ENCODE data around the gene SEPTIN10.

Gene SEPTIN10

DNA sequence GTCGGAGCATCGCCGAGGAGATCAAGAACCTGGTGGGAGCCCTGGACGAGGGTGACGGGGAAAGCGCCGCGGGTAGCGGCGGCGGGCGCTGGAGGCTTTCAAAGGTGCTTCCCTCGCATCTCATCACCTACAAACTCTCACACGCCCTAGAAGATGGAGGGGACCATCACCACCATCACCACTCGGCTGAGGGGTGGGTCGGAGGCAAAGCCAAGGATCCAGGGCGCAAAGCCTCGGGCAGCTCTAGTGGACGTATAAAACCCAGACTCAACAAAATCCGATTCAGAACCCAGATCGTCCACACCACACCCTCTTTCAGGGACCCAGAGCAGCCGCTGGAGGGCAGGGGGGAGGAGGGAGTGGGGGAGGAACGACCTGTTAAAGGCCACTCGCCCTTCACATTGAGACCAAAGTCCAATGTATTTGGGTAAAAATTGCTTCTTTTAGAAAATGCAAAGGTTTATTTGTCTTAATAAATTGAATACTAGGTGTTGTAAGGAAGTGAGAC, 1.9 kb upstream of the SEPTIN10 start:
- Histone ChIP-seq H3K27ac (ENCODE audit: extremely low read depth, low read depth, low read length) (no peak overlapping the region), H3K9me3 (ENCODE audit: control insufficient read depth, insufficient read depth, low read depth, low read length) (no peaks in the 10 kb centered on the region), H3K4me3 (ENCODE audit: low read depth, low read length) (peak overlapping the region; percentile 62), H3K36me3 (ENCODE audit: control insufficient read depth in 2 of 2, insufficient read depth in 1 of 2, low read length in 2 of 2) (no peaks in the 10 kb centered on the region), H3K4me1 (ENCODE audit: control insufficient read depth, insufficient read depth, low read length) (peaks cover 7% of the 10 kb centered on the region)
- POLR2A ChIA-PET = interaction anchor here (1.0 to 2.5 kb wide), 2 partner anchors 10 to 48 kb away, joined by 3 to 18 read pairs; no protein-coding TSS in a partner anchor
- CTCF ChIA-PET = interaction anchor here (1.3 kb wide), 1 partner anchor 81 kb away, joined by 4 read pairs; no protein-coding TSS in a partner anchor
- TF ChIP-seq KLF16 (tag by site-specific recombination; IDR thresholded peaks at IDR 0.05) (0 out of 2 replicates have a peak, but pooled peaks have one; percentile 32), ZFP37 (tag by site-specific recombination; IDR thresholded peaks at IDR 0.05) (no peak), ZBTB17 (tag by site-specific recombination; IDR thresholded peaks at IDR 0.05) (peak; percentile 40)
- TF ChIP-seq, protein P1, sequence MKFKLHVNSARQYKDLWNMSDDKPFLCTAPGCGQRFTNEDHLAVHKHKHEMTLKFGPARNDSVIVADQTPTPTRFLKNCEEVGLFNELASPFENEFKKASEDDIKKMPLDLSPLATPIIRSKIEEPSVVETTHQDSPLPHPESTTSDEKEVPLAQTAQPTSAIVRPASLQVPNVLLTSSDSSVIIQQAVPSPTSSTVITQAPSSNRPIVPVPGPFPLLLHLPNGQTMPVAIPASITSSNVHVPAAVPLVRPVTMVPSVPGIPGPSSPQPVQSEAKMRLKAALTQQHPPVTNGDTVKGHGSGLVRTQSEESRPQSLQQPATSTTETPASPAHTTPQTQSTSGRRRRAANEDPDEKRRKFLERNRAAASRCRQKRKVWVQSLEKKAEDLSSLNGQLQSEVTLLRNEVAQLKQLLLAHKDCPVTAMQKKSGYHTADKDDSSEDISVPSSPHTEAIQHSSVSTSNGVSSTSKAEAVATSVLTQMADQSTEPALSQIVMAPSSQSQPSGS (tag by site-specific recombination; IDR thresholded peaks at IDR 0.05; ENCODE audit: low read depth) = no peak

DNA sequence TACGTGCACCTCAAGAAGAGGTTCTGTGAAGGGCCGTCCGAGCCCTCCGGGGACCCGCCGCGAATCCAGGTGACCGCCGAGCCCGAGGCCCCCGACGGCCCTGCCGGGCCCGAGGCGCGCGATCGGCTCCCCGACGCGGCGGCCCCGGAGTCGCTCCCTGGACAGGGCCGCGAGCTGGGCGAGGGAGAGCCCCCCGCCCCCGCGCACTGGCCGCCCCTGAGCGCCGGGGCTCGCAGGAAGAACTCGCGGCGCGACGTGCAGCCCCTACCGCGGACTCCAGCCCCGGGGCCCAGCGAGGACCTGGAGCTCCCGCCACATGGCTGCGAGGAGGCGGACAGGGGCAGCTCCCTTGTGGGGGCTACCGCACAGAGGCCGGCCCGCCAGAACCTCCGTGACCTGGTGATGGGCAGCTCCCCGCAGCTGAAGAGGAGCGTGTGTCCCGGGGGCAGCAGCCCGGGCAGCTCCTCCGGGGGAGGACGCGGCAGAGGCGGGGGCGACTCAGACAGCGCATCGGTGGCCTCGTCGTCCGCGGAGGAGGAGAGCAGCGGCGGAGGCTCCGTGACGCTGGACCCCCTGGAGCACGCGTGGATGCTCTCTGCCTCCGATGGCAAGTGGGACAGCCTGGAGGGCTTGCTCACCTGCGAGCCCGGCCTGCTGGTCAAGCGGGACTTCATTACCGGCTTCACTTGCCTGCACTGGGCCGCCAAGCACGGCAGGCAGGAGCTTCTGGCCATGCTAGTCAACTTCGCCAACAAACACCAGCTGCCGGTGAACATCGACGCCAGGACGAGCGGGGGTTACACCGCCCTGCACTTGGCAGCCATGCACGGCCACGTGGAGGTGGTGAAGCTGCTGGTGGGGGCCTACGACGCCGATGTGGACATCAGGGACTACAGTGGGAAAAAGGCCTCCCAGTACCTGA, 1.2 kb upstream of the SEPTIN10 start:
- CTCF ChIA-PET = interaction anchor here (0.9 to 1.3 kb wide), 2 partner anchors 81 to 121 kb away, joined by 4 read pairs; no protein-coding TSS in a partner anchor
- Histone ChIP-seq H3K4me1 (ENCODE audit: control insufficient read depth, insufficient read depth, low read length) (peaks cover 7% of the 10 kb centered on the region), H3K36me3 (ENCODE audit: control insufficient read depth in 2 of 2, insufficient read depth in 1 of 2, low read length in 2 of 2) (no peaks in the 10 kb centered on the region; a peak in 1 of 3 replicates), H3K27ac (ENCODE audit: extremely low read depth, low read depth, low read length) (peak overlapping the region; percentile 95), H3K9me3 (ENCODE audit: control insufficient read depth, insufficient read depth, low read depth, low read length) (no peaks in the 10 kb centered on the region), H3K4me3 (ENCODE audit: low read depth, low read length) (peak overlapping the region; percentile 62)
- POLR2A ChIA-PET = interaction anchor here (0.9 to 2.7 kb wide), 6 partner anchors 10 to 69 kb away, joined by 3 to 18 read pairs (median 5); no protein-coding TSS in a partner anchor
- peak; percentile 36; the same call in 1 of the 2 replicates for TF ChIP-seq ZNF2 (tag by site-specific recombination; IDR thresholded peaks at IDR 0.05)
- 0 out of 2 replicates have a peak, but pooled peaks have one; percentile 13 for TF ChIP-seq ZNF341 (tag by site-specific recombination; IDR thresholded peaks at IDR 0.05; ENCODE audit: low read depth)
- TF ChIP-seq, protein P2, sequence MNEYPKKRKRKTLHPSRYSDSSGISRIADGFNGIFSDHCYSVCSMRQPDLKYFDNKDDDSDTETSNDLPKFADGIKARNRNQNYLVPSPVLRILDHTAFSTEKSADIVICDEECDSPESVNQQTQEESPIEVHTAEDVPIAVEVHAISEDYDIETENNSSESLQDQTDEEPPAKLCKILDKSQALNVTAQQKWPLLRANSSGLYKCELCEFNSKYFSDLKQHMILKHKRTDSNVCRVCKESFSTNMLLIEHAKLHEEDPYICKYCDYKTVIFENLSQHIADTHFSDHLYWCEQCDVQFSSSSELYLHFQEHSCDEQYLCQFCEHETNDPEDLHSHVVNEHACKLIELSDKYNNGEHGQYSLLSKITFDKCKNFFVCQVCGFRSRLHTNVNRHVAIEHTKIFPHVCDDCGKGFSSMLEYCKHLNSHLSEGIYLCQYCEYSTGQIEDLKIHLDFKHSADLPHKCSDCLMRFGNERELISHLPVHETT (tag by site-specific recombination; IDR thresholded peaks at IDR 0.05) = no peak
- TF ChIP-seq, protein P3, sequence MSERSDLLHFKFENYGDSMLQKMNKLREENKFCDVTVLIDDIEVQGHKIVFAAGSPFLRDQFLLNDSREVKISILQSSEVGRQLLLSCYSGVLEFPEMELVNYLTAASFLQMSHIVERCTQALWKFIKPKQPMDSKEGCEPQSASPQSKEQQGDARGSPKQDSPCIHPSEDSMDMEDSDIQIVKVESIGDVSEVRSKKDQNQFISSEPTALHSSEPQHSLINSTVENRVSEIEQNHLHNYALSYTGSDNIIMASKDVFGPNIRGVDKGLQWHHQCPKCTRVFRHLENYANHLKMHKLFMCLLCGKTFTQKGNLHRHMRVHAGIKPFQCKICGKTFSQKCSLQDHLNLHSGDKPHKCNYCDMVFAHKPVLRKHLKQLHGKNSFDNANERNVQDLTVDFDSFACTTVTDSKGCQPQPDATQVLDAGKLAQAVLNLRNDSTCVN (tag by site-specific recombination; optimal IDR thresholded peaks at IDR 0.05) = peak; percentile 37
- peak; percentile 44; the same call in 1 of the 2 replicates for TF ChIP-seq EGR2 (tag by site-specific recombination; IDR thresholded peaks at IDR 0.05; ENCODE audit: low read depth)
- TF ChIP-seq ZNF292 (tag by site-specific recombination; IDR thresholded peaks at IDR 0.05; ENCODE audit: borderline replicate concordance, low read depth) = no peak
- TF ChIP-seq, protein P4, sequence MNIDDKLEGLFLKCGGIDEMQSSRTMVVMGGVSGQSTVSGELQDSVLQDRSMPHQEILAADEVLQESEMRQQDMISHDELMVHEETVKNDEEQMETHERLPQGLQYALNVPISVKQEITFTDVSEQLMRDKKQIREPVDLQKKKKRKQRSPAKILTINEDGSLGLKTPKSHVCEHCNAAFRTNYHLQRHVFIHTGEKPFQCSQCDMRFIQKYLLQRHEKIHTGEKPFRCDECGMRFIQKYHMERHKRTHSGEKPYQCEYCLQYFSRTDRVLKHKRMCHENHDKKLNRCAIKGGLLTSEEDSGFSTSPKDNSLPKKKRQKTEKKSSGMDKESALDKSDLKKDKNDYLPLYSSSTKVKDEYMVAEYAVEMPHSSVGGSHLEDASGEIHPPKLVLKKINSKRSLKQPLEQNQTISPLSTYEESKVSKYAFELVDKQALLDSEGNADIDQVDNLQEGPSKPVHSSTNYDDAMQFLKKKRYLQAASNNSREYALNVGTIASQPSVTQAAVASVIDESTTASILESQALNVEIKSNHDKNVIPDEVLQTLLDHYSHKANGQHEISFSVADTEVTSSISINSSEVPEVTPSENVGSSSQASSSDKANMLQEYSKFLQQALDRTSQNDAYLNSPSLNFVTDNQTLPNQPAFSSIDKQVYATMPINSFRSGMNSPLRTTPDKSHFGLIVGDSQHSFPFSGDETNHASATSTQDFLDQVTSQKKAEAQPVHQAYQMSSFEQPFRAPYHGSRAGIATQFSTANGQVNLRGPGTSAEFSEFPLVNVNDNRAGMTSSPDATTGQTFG (tag by site-specific recombination; IDR thresholded peaks at IDR 0.05; ENCODE audit: borderline replicate concordance) = no peak
- TF ChIP-seq ZFHX2 (tag by site-specific recombination; conservative IDR thresholded peaks at IDR 0.05) = peak; percentile 79
- TF ChIP-seq, protein P5, sequence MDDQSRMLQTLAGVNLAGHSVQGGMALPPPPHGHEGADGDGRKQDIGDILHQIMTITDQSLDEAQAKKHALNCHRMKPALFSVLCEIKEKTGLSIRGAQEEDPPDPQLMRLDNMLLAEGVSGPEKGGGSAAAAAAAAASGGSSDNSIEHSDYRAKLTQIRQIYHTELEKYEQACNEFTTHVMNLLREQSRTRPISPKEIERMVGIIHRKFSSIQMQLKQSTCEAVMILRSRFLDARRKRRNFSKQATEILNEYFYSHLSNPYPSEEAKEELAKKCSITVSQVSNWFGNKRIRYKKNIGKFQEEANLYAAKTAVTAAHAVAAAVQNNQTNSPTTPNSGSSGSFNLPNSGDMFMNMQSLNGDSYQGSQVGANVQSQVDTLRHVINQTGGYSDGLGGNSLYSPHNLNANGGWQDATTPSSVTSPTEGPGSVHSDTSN (CRISPR knock-in tag; IDR thresholded peaks at IDR 0.05) = peak; percentile 61; the same call in 1 of the 2 replicates
- TF ChIP-seq, protein P6, sequence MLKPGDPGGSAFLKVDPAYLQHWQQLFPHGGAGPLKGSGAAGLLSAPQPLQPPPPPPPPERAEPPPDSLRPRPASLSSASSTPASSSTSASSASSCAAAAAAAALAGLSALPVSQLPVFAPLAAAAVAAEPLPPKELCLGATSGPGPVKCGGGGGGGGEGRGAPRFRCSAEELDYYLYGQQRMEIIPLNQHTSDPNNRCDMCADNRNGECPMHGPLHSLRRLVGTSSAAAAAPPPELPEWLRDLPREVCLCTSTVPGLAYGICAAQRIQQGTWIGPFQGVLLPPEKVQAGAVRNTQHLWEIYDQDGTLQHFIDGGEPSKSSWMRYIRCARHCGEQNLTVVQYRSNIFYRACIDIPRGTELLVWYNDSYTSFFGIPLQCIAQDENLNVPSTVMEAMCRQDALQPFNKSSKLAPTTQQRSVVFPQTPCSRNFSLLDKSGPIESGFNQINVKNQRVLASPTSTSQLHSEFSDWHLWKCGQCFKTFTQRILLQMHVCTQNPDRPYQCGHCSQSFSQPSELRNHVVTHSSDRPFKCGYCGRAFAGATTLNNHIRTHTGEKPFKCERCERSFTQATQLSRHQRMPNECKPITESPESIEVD (tag by site-specific recombination; IDR thresholded peaks at IDR 0.05) = no peak
- peak; percentile 56; the same call in 1 of the 2 replicates for TF ChIP-seq GLIS2 (tag by site-specific recombination; IDR thresholded peaks at IDR 0.05)
- TF ChIP-seq, protein P7, sequence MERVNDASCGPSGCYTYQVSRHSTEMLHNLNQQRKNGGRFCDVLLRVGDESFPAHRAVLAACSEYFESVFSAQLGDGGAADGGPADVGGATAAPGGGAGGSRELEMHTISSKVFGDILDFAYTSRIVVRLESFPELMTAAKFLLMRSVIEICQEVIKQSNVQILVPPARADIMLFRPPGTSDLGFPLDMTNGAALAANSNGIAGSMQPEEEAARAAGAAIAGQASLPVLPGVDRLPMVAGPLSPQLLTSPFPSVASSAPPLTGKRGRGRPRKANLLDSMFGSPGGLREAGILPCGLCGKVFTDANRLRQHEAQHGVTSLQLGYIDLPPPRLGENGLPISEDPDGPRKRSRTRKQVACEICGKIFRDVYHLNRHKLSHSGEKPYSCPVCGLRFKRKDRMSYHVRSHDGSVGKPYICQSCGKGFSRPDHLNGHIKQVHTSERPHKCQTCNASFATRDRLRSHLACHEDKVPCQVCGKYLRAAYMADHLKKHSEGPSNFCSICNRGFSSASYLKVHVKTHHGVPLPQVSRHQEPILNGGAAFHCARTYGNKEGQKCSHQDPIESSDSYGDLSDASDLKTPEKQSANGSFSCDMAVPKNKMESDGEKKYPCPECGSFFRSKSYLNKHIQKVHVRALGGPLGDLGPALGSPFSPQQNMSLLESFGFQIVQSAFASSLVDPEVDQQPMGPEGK (tag by site-specific recombination; IDR thresholded peaks at IDR 0.05) = 0 out of 2 replicates have a peak, but pooled peaks have one; percentile 25
- TF ChIP-seq ZNF335 (tag by site-specific recombination; conservative IDR thresholded peaks at IDR 0.05) = peak; percentile 48; the same call in 1 of the 2 replicates
- TF ChIP-seq ZFP41 (tag by site-specific recombination; IDR thresholded peaks at IDR 0.05; ENCODE audit: borderline replicate concordance) = no peak
